ENCODE data around the gene RNF13. TPM values are rescaled to one million over a fixed set of nuclear protein-coding genes. Genes with fewer than 3 reads are reported as not detected.
"Not testable (repeated sequence)": the region's sequence is repeated elsewhere in the genome, so short reads cannot be mapped to it uniquely, and the experiment has no call there.

The RNF13 gene
- total RNA-seq, 1 experiment from 2014 or later: 33.8 TPM

GRCh38 chr3:149833241-149833640 is 20.2 kb downstream of the RNF13 start:
- H3K27me3 ChIP-seq (ENCODE audit: low read length): no peaks in the 10 kb centered on the region
- TF ChIP-seq CTCF (conservative IDR thresholded peaks at IDR 0.05; ENCODE audit: low read depth, low read length): no peak
- no peak for TF ChIP-seq EZH2 (IDR thresholded peaks at IDR 0.05; ENCODE audit: low read length, unreplicated experiment)
- no peak for TF ChIP-seq EZH2phosphoT487 (IDR thresholded peaks at IDR 0.05; ENCODE audit: borderline replicate concordance, low read length)
- H3K4me1 ChIP-seq (ENCODE audit: insufficient read depth, low read length): no peaks in the 10 kb centered on the region
- no peak overlapping the region for H2AFZ ChIP-seq (ENCODE audit: low read length)
- H3K4me3 ChIP-seq (ENCODE audit: low read length): no peak overlapping the region
- DNase-seq (no peak), ATAC-seq (no peak)
- ChIA-PET POLR2A (ENCODE audit: unreplicated experiment) (no interaction called here), CTCF (no interaction called here)
- intact Hi-C loops (cut with micrococcal nuclease): no loop called here
- no peaks in the 10 kb centered on the region for H3F3A ChIP-seq (ENCODE audit: low read length, unreplicated experiment)
- no peaks in the 10 kb centered on the region for H4K20me1 ChIP-seq (ENCODE audit: low read length)
- BruUV-seq (replicated peaks): no TSS peak
- H3K9me2 ChIP-seq (replicated peaks; ENCODE audit: low read length): no peaks in the 10 kb centered on the region
- H3K27ac ChIP-seq (ENCODE audit: low read length): no peak overlapping the region
- peaks cover 39% of the 10 kb centered on the region for H3K9me3 ChIP-seq (ENCODE audit: low read length)
- H3K79me2 ChIP-seq (ENCODE audit: low read length): peaks cover 69% of the 10 kb centered on the region
- H3K36me3 ChIP-seq (ENCODE audit: low read depth, low read length): peaks cover 57% of the 10 kb centered on the region
- no peak overlapping the region for H3K9ac ChIP-seq (ENCODE audit: low read length)
- H3K4me2 ChIP-seq (ENCODE audit: low read length): no peak overlapping the region

- H3K4me1 ChIP-seq (ENCODE audit: insufficient read depth, low read length); H2AFZ ChIP-seq (ENCODE audit: low read length); BruUV-seq (replicated peaks); CTCF ChIA-PET; intact Hi-C loops (cut with micrococcal nuclease); H3K27me3 ChIP-seq (ENCODE audit: low read length); H3K9ac ChIP-seq (ENCODE audit: low read length); H3K9me2 ChIP-seq (replicated peaks; ENCODE audit: low read length); H4K20me1 ChIP-seq (ENCODE audit: low read length); POLR2A ChIA-PET (ENCODE audit: unreplicated experiment); H3K27ac ChIP-seq (ENCODE audit: low read length); H3K4me2 ChIP-seq (ENCODE audit: low read length); ATAC-seq; DNase-seq; H3F3A ChIP-seq (ENCODE audit: low read length, unreplicated experiment); H3K4me3 ChIP-seq (ENCODE audit: low read length): not testable (repeated sequence)
- peaks cover 17% of the 10 kb centered on the region for H3K9me3 ChIP-seq (ENCODE audit: low read length)
- peaks cover 30% of the 10 kb centered on the region for H3K36me3 ChIP-seq (ENCODE audit: low read depth, low read length)
- peaks cover 54% of the 10 kb centered on the region for H3K79me2 ChIP-seq (ENCODE audit: low read length)
Measured at GRCh38 chr3:149838491-149838890, 25.5 kb downstream of the RNF13 start.

GRCh38 chr3:149839469-149839868 is 26.5 kb downstream of the RNF13 start:
- H3K4me2 ChIP-seq (ENCODE audit: low read length): not testable (repeated sequence)

GRCh38 chr3:149839896-149840295 is 26.9 kb downstream of the RNF13 start:
- Histone ChIP-seq H4K20me1 (ENCODE audit: low read length) (peaks cover 10% of the 10 kb centered on the region), H3K79me2 (ENCODE audit: low read length) (peaks cover 54% of the 10 kb centered on the region), H2AFZ (ENCODE audit: low read length) (no peak overlapping the region), H3K4me1 (ENCODE audit: insufficient read depth, low read length) (peaks cover 7% of the 10 kb centered on the region), H3K9me3 (ENCODE audit: low read length) (peaks cover 4% of the 10 kb centered on the region; the same call in 1 of the 2 replicates), H3F3A (ENCODE audit: low read length, unreplicated experiment) (no peaks in the 10 kb centered on the region), H3K9me2 (replicated peaks; ENCODE audit: low read length) (no peaks in the 10 kb centered on the region), H3K27ac (ENCODE audit: low read length) (no peak overlapping the region), H3K4me2 (ENCODE audit: low read length) (no peak overlapping the region), H3K27me3 (ENCODE audit: low read length) (no peaks in the 10 kb centered on the region), H3K36me3 (ENCODE audit: low read depth, low read length) (peaks cover 16% of the 10 kb centered on the region), H3K9ac (ENCODE audit: low read length) (no peak overlapping the region), H3K4me3 (ENCODE audit: low read length) (no peak overlapping the region)
- no peak for ATAC-seq
- no peak for TF ChIP-seq CTCF (conservative IDR thresholded peaks at IDR 0.05; ENCODE audit: low read depth, low read length)
- no peak for TF ChIP-seq EZH2 (IDR thresholded peaks at IDR 0.05; ENCODE audit: low read length, unreplicated experiment)
- no peak for TF ChIP-seq EZH2phosphoT487 (IDR thresholded peaks at IDR 0.05; ENCODE audit: borderline replicate concordance, low read length)
- no TSS peak for BruUV-seq (replicated peaks)
- ChIA-PET POLR2A (ENCODE audit: unreplicated experiment) (no interaction called here), CTCF (no interaction called here)
- intact Hi-C loops (cut with micrococcal nuclease): no loop called here
- DNase-seq: no peak

More at GRCh38 chr3:149839469-149839868, 26.5 kb downstream of the RNF13 start:
- BruUV-seq (replicated peaks); H2AFZ ChIP-seq (ENCODE audit: low read length); H3K9me2 ChIP-seq (replicated peaks; ENCODE audit: low read length); H3K9me3 ChIP-seq (ENCODE audit: low read length); intact Hi-C loops (cut with micrococcal nuclease); POLR2A ChIA-PET (ENCODE audit: unreplicated experiment); H4K20me1 ChIP-seq (ENCODE audit: low read length); H3F3A ChIP-seq (ENCODE audit: low read length, unreplicated experiment); DNase-seq; H3K27ac ChIP-seq (ENCODE audit: low read length); H3K9ac ChIP-seq (ENCODE audit: low read length); CTCF ChIA-PET; H3K4me1 ChIP-seq (ENCODE audit: insufficient read depth, low read length); H3K4me3 ChIP-seq (ENCODE audit: low read length); H3K27me3 ChIP-seq (ENCODE audit: low read length); ATAC-seq: not testable (repeated sequence)
- H3K79me2 ChIP-seq (ENCODE audit: low read length): peaks cover 54% of the 10 kb centered on the region
- peaks cover 20% of the 10 kb centered on the region for H3K36me3 ChIP-seq (ENCODE audit: low read depth, low read length)
